GM12878 (cell line): ENCODE measurements around the gene ELAPOR1. TPM values are rescaled to one million over a fixed set of nuclear protein-coding genes. Genes with fewer than 3 reads are reported as not detected.

Source experiments
- polyA plus RNA-seq, 11 experiments: library from polyadenylated mRNA; depleted of rRNA in 4 of 11; unstranded in 6 of 11; stranded (reverse) in 5 of 11; fragments of >200 nt; fragmentation: Nextera tagmentation in 4 of 11; fragmentation: Illumina TruSeq in 1 of 11; extraction: Ambion mirVana in 4 of 11; extraction: Trizol in 1 of 11; gene quantifications; 1 replicate in 1 of 11; 2 replicates in 10 of 11; pipeline versions ENCODE4 v1.2.1 to v1.2.3, GENCODE V29; 2011 to 2016; ENCODE audit warnings: inconsistent platforms in 2 of 11, missing spikeins in 2 of 11, low read depth in 1 of 11
- small RNA-seq: library from RNA; depleted of rRNA; stranded (forward); fragments of <200 nt; gene quantifications from one replicate; pipeline ENCODE3, GENCODE V24; 2014
- total RNA-seq, 4 experiments: library from RNA; depleted of rRNA in 3 of 4; stranded (reverse); fragments of >200 nt in 3 of 4; fragmentation: Illumina TruSeq in 1 of 4; extraction: Trizol in 1 of 4; gene quantifications; 2 replicates each; pipeline versions ENCODE4 v1.2.1 to v1.2.3, GENCODE V29; 2013 to 2021

The ELAPOR1 gene
- total and polyA plus RNA-seq, 10 of the 15 experiments (the other 5 are each of a cell fraction or from before 2014, with no cell fraction given) = 0.04 to 2.1 (median 0.19) TPM; not detected in 2

Small RNA genes lying within 50 kb of the gene (small RNA-seq; reads per million reads assigned to genes)
- not detected for gene AL356488.2

Other genes starting within 250 kb of the ELAPOR1 start
Only the 7 nearest of the 9 such genes appear.
- gene CLCC1, start 150.6 kb upstream of the ELAPOR1 start, total RNA-seq (2014; rRNA removed) = 11.9 and 13.8 TPM in 2 replicates
- gene CLCC1, start 150.6 kb upstream of the ELAPOR1 start, total RNA-seq (2014; rRNA removed; fragmentation: Illumina TruSeq; extraction: Trizol) = 16.0 and 16.8 TPM in 2 replicates
- 19.3 and 19.6 TPM in 2 replicates for gene CLCC1, start 150.6 kb upstream of the ELAPOR1 start, total RNA-seq (2021)
- 25.8 and 39.4 TPM in 2 replicates for gene CLCC1, start 150.6 kb upstream of the ELAPOR1 start, polyA plus RNA-seq (2011; rRNA removed)
- gene CLCC1, start 150.6 kb upstream of the ELAPOR1 start, polyA plus RNA-seq (2014; fragmentation: Illumina TruSeq; extraction: Trizol) = 14.6 and 15.5 TPM in 2 replicates
- 10 to 100 TPM; 12.7 to 13.3 TPM for gene CLCC1, start 150.6 kb upstream of the ELAPOR1 start, polyA plus RNA-seq (2014; fragmentation: Nextera tagmentation; extraction: Ambion mirVana)
- gene CLCC1, start 150.6 kb upstream of the ELAPOR1 start, polyA plus RNA-seq (2014; rRNA removed) = 15.5 TPM in 2 replicates
- 10 to 100 TPM; 21.6 to 22.3 TPM for gene CLCC1, start 150.6 kb upstream of the ELAPOR1 start, polyA plus RNA-seq (2016; fragmentation: Nextera tagmentation; extraction: Ambion mirVana)
- gene WDR47, start 72.0 kb upstream of the ELAPOR1 start, total RNA-seq (2014; rRNA removed) = 5.3 and 6.0 TPM in 2 replicates
- 5.9 TPM in 2 replicates for gene WDR47, start 72.0 kb upstream of the ELAPOR1 start, total RNA-seq (2014; rRNA removed; fragmentation: Illumina TruSeq; extraction: Trizol)
- gene WDR47, start 72.0 kb upstream of the ELAPOR1 start, total RNA-seq (2021) = 8.3 TPM in 2 replicates
- gene WDR47, start 72.0 kb upstream of the ELAPOR1 start, polyA plus RNA-seq (2011; rRNA removed) = 9.7 and 12.7 TPM in 2 replicates
- gene WDR47, start 72.0 kb upstream of the ELAPOR1 start, polyA plus RNA-seq (2014; fragmentation: Illumina TruSeq; extraction: Trizol) = 5.8 and 6.8 TPM in 2 replicates
- 1 to 10 TPM; 2.4 TPM for gene WDR47, start 72.0 kb upstream of the ELAPOR1 start, polyA plus RNA-seq (2014; fragmentation: Nextera tagmentation; extraction: Ambion mirVana)
- gene WDR47, start 72.0 kb upstream of the ELAPOR1 start, polyA plus RNA-seq (2014; rRNA removed) = 3.7 and 4.5 TPM in 2 replicates
- 1 to 10 TPM; 7.1 to 9.1 TPM for gene WDR47, start 72.0 kb upstream of the ELAPOR1 start, polyA plus RNA-seq (2016; fragmentation: Nextera tagmentation; extraction: Ambion mirVana)
- 15.5 and 18.2 TPM in 2 replicates for gene TAF13, start 38.1 kb upstream of the ELAPOR1 start, total RNA-seq (2014; rRNA removed)
- 29.7 and 30.4 TPM in 2 replicates for gene TAF13, start 38.1 kb upstream of the ELAPOR1 start, total RNA-seq (2014; rRNA removed; fragmentation: Illumina TruSeq; extraction: Trizol)
- 16.2 and 17.5 TPM in 2 replicates for gene TAF13, start 38.1 kb upstream of the ELAPOR1 start, total RNA-seq (2021)
- gene TAF13, start 38.1 kb upstream of the ELAPOR1 start, polyA plus RNA-seq (2011; rRNA removed) = 26.3 and 43.2 TPM in 2 replicates
- 30.6 and 42.8 TPM in 2 replicates for gene TAF13, start 38.1 kb upstream of the ELAPOR1 start, polyA plus RNA-seq (2014; fragmentation: Illumina TruSeq; extraction: Trizol)
- 10 to 100 TPM in 1 of 2 experiments, 1 to 10 TPM in 1; 8.1 to 14.9 TPM for gene TAF13, start 38.1 kb upstream of the ELAPOR1 start, polyA plus RNA-seq (2014; fragmentation: Nextera tagmentation; extraction: Ambion mirVana)
- gene TAF13, start 38.1 kb upstream of the ELAPOR1 start, polyA plus RNA-seq (2014; rRNA removed) = 13.8 and 18.6 TPM in 2 replicates
- 10 to 100 TPM; 17.3 to 19.8 TPM for gene TAF13, start 38.1 kb upstream of the ELAPOR1 start, polyA plus RNA-seq (2016; fragmentation: Nextera tagmentation; extraction: Ambion mirVana)
- gene TMEM167B, start 23.4 kb upstream of the ELAPOR1 start, total RNA-seq (2014; rRNA removed) = 20.6 and 23.7 TPM in 2 replicates
- 21.8 and 22.5 TPM in 2 replicates for gene TMEM167B, start 23.4 kb upstream of the ELAPOR1 start, total RNA-seq (2014; rRNA removed; fragmentation: Illumina TruSeq; extraction: Trizol)
- gene TMEM167B, start 23.4 kb upstream of the ELAPOR1 start, total RNA-seq (2021) = 26.1 and 27.1 TPM in 2 replicates
- 20.9 and 21.6 TPM in 2 replicates for gene TMEM167B, start 23.4 kb upstream of the ELAPOR1 start, polyA plus RNA-seq (2011; rRNA removed)
- gene TMEM167B, start 23.4 kb upstream of the ELAPOR1 start, polyA plus RNA-seq (2014; fragmentation: Illumina TruSeq; extraction: Trizol) = 24.5 and 26.9 TPM in 2 replicates
- gene TMEM167B, start 23.4 kb upstream of the ELAPOR1 start, polyA plus RNA-seq (2014; fragmentation: Nextera tagmentation; extraction: Ambion mirVana) = 10 to 100 TPM; 15.6 to 24.8 TPM
- 17.0 and 17.6 TPM in 2 replicates for gene TMEM167B, start 23.4 kb upstream of the ELAPOR1 start, polyA plus RNA-seq (2014; rRNA removed)
- gene TMEM167B, start 23.4 kb upstream of the ELAPOR1 start, polyA plus RNA-seq (2016; fragmentation: Nextera tagmentation; extraction: Ambion mirVana) = 10 to 100 TPM; 17.2 to 17.7 TPM
- 120 and 123 TPM in 2 replicates for gene SARS1, start 99.8 kb downstream of the ELAPOR1 start, total RNA-seq (2014; rRNA removed)
- gene SARS1, start 99.8 kb downstream of the ELAPOR1 start, total RNA-seq (2014; rRNA removed; fragmentation: Illumina TruSeq; extraction: Trizol) = 133 and 137 TPM in 2 replicates
- gene SARS1, start 99.8 kb downstream of the ELAPOR1 start, total RNA-seq (2021) = 110 and 115 TPM in 2 replicates
- 87.1 and 116 TPM in 2 replicates for gene SARS1, start 99.8 kb downstream of the ELAPOR1 start, polyA plus RNA-seq (2011; rRNA removed)
- 139 and 152 TPM in 2 replicates for gene SARS1, start 99.8 kb downstream of the ELAPOR1 start, polyA plus RNA-seq (2014; fragmentation: Illumina TruSeq; extraction: Trizol)
- 100 to 1,000 TPM; 148 to 202 TPM for gene SARS1, start 99.8 kb downstream of the ELAPOR1 start, polyA plus RNA-seq (2014; fragmentation: Nextera tagmentation; extraction: Ambion mirVana)
- gene SARS1, start 99.8 kb downstream of the ELAPOR1 start, polyA plus RNA-seq (2014; rRNA removed) = 103 and 110 TPM in 2 replicates
- 100 to 1,000 TPM; 163 to 168 TPM for gene SARS1, start 99.8 kb downstream of the ELAPOR1 start, polyA plus RNA-seq (2016; fragmentation: Nextera tagmentation; extraction: Ambion mirVana)
- under 0.01 TPM in 1 of 2 replicates, not detected in the other for gene CELSR2, start 135.4 kb downstream of the ELAPOR1 start, total RNA-seq (2014; rRNA removed)
- gene CELSR2, start 135.4 kb downstream of the ELAPOR1 start, total RNA-seq (2014; rRNA removed; fragmentation: Illumina TruSeq; extraction: Trizol) = 0.04 and 0.14 TPM in 2 replicates
- 0.15 and 0.19 TPM in 2 replicates for gene CELSR2, start 135.4 kb downstream of the ELAPOR1 start, total RNA-seq (2021)
- 0.03 and 0.07 TPM in 2 replicates for gene CELSR2, start 135.4 kb downstream of the ELAPOR1 start, polyA plus RNA-seq (2011; rRNA removed)
- 0.02 and 0.10 TPM in 2 replicates for gene CELSR2, start 135.4 kb downstream of the ELAPOR1 start, polyA plus RNA-seq (2014; fragmentation: Illumina TruSeq; extraction: Trizol)
- not detected for gene CELSR2, start 135.4 kb downstream of the ELAPOR1 start, polyA plus RNA-seq (2014; fragmentation: Nextera tagmentation; extraction: Ambion mirVana)
- 0.01 and 0.19 TPM in 2 replicates for gene CELSR2, start 135.4 kb downstream of the ELAPOR1 start, polyA plus RNA-seq (2014; rRNA removed)
- under 1 TPM; 0.03 to 0.04 TPM for gene CELSR2, start 135.4 kb downstream of the ELAPOR1 start, polyA plus RNA-seq (2016; fragmentation: Nextera tagmentation; extraction: Ambion mirVana)
- 5.1 and 5.6 TPM in 2 replicates for gene PSRC1, start 169.0 kb downstream of the ELAPOR1 start, total RNA-seq (2014; rRNA removed)
- gene PSRC1, start 169.0 kb downstream of the ELAPOR1 start, total RNA-seq (2014; rRNA removed; fragmentation: Illumina TruSeq; extraction: Trizol) = 3.0 and 3.8 TPM in 2 replicates
- gene PSRC1, start 169.0 kb downstream of the ELAPOR1 start, total RNA-seq (2021) = 4.7 and 6.1 TPM in 2 replicates
- 7.9 and 8.7 TPM in 2 replicates for gene PSRC1, start 169.0 kb downstream of the ELAPOR1 start, polyA plus RNA-seq (2011; rRNA removed)
- gene PSRC1, start 169.0 kb downstream of the ELAPOR1 start, polyA plus RNA-seq (2014; fragmentation: Illumina TruSeq; extraction: Trizol) = 2.3 and 3.4 TPM in 2 replicates
- gene PSRC1, start 169.0 kb downstream of the ELAPOR1 start, polyA plus RNA-seq (2014; fragmentation: Nextera tagmentation; extraction: Ambion mirVana) = 1 to 10 TPM; 1.2 to 2.0 TPM
- 7.2 and 7.8 TPM in 2 replicates for gene PSRC1, start 169.0 kb downstream of the ELAPOR1 start, polyA plus RNA-seq (2014; rRNA removed)
- 10 to 100 TPM; 10.1 to 11.8 TPM for gene PSRC1, start 169.0 kb downstream of the ELAPOR1 start, polyA plus RNA-seq (2016; fragmentation: Nextera tagmentation; extraction: Ambion mirVana)